WTC11 (cell line): Measurements from ENCODE around the gene PARP4. TPM values are rescaled to one million over a fixed set of nuclear protein-coding genes. Genes with fewer than 3 reads are reported as not detected.
"Not testable (repeated sequence)": the region's sequence is repeated elsewhere in the genome, so short reads cannot be mapped to it uniquely, and the experiment has no call there.

Experiments used
- ATAC-seq: fragments of 200-7000 bp; cut with Tn5 transposase; 2 replicates; pipeline ENCODE4 v1.10.0; 2021; ENCODE audit warnings: mild to moderate bottlenecking, moderate library complexity
- CTCF ChIA-PET: fragments of 300-600 bp; sonication (Branson Sonifier 250); formaldehyde crosslinking; loops from one replicate; lab custom pipeline; 2021; ENCODE audit warnings: antibody characterized with exemption; lab: Charles Lee
- POLR2A ChIA-PET: fragments of 350-600 bp; sonication (Branson Sonifier 250); formaldehyde crosslinking; loops from one replicate; lab custom pipeline; 2021; ENCODE audit warnings: antibody characterized with exemption; lab: Charles Lee
- DNase-seq: peaks from one replicate; pipeline ENCODE4 v3.0.0; 2021; ENCODE audit warnings: low spot score
- H3K27ac Mint-ChIP-seq: 2 replicates; pipeline ENCODE4 v1.8.0; 2021; ENCODE audit warnings: mixed read lengths
- H3K27me3 Mint-ChIP-seq: 2 replicates; pipeline ENCODE4 v1.8.0; 2021; ENCODE audit warnings: low read depth, mild to moderate bottlenecking, moderate library complexity, mixed read lengths
- H3K36me3 Mint-ChIP-seq: 2 replicates; pipeline ENCODE4 v1.8.0; 2021; ENCODE audit warnings: mixed read lengths
- H3K4me1 Mint-ChIP-seq: 2 replicates; pipeline ENCODE4 v1.8.0; 2022; ENCODE audit warnings: mixed read lengths
- H3K4me3 Mint-ChIP-seq: 2 replicates; pipeline ENCODE4 v1.8.0; 2021; ENCODE audit warnings: mild to moderate bottlenecking, moderate library complexity, mixed read lengths
- H3K9me3 Mint-ChIP-seq: 2 replicates; pipeline ENCODE4 v1.8.0; 2021; ENCODE audit warnings: mixed read lengths
- GTF2I ChIP-seq: fragments of 250-450 bp; sonication (Bioruptor Pico); conservative IDR thresholded peaks from 2 replicates; pipeline ENCODE4 v1.4.0; 2021; ENCODE audit warnings: mild to moderate bottlenecking
- total RNA-seq: library from RNA; stranded (reverse); gene quantifications from 3 replicates; pipeline ENCODE4 v1.2.3, GENCODE V29; 2021
- TF ChIP-seq, protein P1 (sequence below): sonication (generic); formaldehyde crosslinking; IDR thresholded peaks from 2 replicates; pipeline ENCODE4 v1.8.1; 2022; ENCODE audit warnings: mild to moderate bottlenecking, moderate library complexity, missing genetic modification reagents
- TF ChIP-seq, protein P2 (sequence below): sonication (generic); formaldehyde crosslinking; IDR thresholded peaks from 2 replicates; pipeline ENCODE4 v1.8.0; 2022; ENCODE audit warnings: mild to moderate bottlenecking, missing genetic modification reagents
- TF ChIP-seq, protein P3 (sequence below): sonication (generic); formaldehyde crosslinking; IDR thresholded peaks from 2 replicates; pipeline ENCODE4 v1.8.0; 2022; ENCODE audit warnings: missing genetic modification reagents

PARP4 gene
- total RNA-seq, 1 experiment from 2014 or later, result 30.7 TPM

DNA sequence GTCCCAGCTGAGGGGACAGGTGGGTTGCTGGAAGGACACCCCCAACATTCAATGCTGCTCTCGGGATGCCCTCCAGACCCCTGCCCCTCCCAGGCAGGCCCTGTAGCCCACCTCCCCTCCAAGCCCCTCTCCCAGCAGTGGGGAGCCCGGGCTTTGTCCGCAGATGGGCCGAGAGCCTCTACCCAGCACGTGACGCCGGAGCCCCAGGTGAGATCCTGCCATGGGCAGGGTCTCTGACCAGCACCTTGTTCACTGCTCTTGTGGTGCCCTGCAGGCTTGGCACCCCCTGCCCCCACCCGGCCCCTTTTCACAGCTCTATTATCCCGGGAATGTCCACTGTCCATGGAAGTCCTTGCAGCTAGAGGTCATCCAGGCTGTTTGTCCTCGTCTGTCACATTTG lies 126.7 kb downstream of the PARP4 start (continued):
- no peak for TF ChIP-seq GTF2I (CRISPR knock-in tag)
- TF ChIP-seq, protein P1, sequence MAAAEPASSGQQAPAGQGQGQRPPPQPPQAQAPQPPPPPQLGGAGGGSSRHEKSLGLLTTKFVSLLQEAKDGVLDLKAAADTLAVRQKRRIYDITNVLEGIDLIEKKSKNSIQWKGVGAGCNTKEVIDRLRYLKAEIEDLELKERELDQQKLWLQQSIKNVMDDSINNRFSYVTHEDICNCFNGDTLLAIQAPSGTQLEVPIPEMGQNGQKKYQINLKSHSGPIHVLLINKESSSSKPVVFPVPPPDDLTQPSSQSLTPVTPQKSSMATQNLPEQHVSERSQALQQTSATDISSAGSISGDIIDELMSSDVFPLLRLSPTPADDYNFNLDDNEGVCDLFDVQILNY (CRISPR knock-in tag), result no peak

DNA sequence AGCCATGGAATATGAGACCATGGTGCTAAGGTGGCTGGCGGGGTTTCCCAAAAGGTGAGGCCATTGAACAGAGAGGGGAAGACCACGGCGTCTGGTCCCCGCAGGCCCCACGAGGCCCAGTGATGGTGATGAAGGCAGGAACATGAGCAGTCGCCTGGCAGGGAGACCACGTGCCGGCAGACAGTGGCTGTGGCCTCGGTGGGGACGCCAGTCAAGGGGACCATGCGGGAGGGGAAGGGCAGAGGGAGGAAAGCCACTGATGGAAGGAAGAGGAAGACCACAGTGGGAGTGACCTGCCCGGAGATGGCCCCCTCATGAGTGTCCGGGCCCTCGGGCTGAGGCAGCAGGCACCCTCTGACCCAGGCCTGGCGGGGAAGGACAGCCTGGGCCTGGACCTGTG lies 127.6 kb downstream of the PARP4 start:
- H3K9me3 Mint-ChIP-seq, POLR2A ChIA-PET, ATAC-seq, H3K27me3 Mint-ChIP-seq, H3K4me1 Mint-ChIP-seq, DNase-seq, H3K4me3 Mint-ChIP-seq, H3K27ac Mint-ChIP-seq, CTCF ChIA-PET, H3K36me3 Mint-ChIP-seq: not testable (repeated sequence)

DNA sequence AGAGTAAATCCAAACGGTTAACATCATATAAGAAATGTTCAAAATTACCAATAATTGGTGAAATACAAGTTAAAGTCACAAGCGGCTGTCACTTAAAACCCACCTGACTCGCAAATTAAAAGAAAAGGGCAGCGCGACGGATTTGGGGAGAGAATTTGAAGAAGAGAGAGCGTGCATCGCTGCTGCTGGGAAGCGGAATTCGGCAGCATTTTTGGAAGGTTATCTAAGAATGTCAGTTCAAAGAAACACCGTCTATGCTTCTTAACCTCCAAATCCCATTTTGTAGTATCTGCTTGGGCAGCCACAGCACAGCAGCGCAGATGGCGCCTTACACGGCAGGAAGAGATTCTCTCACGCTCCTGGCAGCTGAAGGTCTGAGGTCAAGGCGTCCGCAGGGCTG lies 128.5 kb downstream of the PARP4 start:
- H3K27me3 Mint-ChIP-seq, H3K4me1 Mint-ChIP-seq, H3K4me3 Mint-ChIP-seq, DNase-seq, H3K27ac Mint-ChIP-seq, ATAC-seq, H3K36me3 Mint-ChIP-seq, POLR2A ChIA-PET, H3K9me3 Mint-ChIP-seq, CTCF ChIA-PET: not testable (repeated sequence)

DNA sequence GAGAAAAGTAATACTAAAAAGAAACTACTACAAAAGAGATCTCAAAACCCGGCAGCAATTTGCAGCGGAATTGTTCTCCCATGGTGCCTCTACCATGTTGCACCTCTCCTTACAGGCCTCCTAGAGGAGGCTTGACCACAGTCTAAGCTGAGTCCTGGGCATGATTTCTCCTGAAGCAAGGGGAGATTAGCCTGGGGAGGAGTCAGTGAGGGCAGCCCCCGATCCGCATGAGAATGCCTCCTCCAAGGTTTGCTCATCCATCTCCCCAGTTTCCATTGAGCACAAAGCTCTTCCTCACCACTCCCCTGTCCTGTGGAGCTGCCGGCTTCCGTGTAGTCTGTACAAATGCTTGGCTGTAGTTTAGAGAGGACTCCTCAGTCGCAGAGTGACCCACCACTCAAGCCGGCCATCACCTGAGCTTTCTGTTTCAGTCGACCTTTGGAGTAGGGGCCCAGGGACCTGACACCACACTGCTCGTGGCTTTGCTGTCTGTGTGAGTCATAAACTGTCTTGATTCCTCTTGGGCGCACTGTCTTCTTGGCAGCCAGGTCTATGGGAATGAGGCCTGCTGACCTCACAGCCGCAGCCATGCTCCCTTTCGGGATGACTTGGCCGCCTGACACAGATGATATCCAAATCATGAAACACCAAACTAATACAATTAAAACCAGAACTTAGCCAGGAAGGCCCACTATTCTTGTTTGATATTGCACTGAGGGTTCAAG lies 130.9 kb downstream of the PARP4 start:
- ATAC-seq (peak; percentile 93), DNase-seq (no peak)
- ChIA-PET POLR2A (no interaction called here), CTCF (interaction anchor here (0.9 kb wide), 1 partner anchor 22 kb away, joined by 3 read pairs; no protein-coding TSS in a partner anchor)
- Mint-ChIP-seq H3K4me1 (peaks cover 8% of the 10 kb centered on the region), H3K27me3 (no peaks in the 10 kb centered on the region), H3K36me3 (no peaks in the 10 kb centered on the region), H3K4me3 (no peak overlapping the region), H3K9me3 (no peaks in the 10 kb centered on the region), H3K27ac (no peak overlapping the region; the same call in 1 of the 2 replicates)
- TF ChIP-seq, protein P2, sequence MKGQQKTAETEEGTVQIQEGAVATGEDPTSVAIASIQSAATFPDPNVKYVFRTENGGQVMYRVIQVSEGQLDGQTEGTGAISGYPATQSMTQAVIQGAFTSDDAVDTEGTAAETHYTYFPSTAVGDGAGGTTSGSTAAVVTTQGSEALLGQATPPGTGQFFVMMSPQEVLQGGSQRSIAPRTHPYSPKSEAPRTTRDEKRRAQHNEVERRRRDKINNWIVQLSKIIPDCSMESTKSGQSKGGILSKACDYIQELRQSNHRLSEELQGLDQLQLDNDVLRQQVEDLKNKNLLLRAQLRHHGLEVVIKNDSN, result no peak
- TF ChIP-seq, protein P3, sequence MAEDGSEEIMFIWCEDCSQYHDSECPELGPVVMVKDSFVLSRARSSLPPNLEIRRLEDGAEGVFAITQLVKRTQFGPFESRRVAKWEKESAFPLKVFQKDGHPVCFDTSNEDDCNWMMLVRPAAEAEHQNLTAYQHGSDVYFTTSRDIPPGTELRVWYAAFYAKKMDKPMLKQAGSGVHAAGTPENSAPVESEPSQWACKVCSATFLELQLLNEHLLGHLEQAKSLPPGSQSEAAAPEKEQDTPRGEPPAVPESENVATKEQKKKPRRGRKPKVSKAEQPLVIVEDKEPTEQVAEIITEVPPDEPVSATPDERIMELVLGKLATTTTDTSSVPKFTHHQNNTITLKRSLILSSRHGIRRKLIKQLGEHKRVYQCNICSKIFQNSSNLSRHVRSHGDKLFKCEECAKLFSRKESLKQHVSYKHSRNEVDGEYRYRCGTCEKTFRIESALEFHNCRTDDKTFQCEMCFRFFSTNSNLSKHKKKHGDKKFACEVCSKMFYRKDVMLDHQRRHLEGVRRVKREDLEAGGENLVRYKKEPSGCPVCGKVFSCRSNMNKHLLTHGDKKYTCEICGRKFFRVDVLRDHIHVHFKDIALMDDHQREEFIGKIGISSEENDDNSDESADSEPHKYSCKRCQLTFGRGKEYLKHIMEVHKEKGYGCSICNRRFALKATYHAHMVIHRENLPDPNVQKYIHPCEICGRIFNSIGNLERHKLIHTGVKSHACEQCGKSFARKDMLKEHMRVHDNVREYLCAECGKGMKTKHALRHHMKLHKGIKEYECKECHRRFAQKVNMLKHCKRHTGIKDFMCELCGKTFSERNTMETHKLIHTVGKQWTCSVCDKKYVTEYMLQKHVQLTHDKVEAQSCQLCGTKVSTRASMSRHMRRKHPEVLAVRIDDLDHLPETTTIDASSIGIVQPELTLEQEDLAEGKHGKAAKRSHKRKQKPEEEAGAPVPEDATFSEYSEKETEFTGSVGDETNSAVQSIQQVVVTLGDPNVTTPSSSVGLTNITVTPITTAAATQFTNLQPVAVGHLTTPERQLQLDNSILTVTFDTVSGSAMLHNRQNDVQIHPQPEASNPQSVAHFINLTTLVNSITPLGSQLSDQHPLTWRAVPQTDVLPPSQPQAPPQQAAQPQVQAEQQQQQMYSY (CRISPR knock-in tag), result peak; percentile 80

DNA sequence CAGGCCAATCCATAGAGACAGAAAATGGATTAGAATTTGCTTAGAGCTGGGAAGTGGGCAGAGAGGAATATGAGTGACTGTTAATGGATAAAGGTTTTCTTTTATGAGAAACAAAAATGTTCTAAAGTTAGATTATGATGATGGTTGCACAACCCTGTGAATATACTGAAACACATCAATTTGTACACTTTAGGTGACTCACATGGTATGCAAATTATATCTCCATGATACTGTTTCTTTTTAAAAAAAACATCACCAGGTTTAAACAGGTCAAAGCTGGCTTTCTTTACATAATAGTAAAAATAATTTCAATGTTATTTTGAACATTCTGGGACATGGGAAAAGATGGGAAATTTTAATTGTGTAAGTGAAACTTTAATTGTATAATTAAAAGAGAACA lies 131.7 kb downstream of the PARP4 start:
- H3K36me3 Mint-ChIP-seq, ATAC-seq, DNase-seq, POLR2A ChIA-PET, H3K4me1 Mint-ChIP-seq, H3K27me3 Mint-ChIP-seq, H3K4me3 Mint-ChIP-seq, H3K27ac Mint-ChIP-seq, CTCF ChIA-PET, H3K9me3 Mint-ChIP-seq: not testable (repeated sequence)

DNA sequence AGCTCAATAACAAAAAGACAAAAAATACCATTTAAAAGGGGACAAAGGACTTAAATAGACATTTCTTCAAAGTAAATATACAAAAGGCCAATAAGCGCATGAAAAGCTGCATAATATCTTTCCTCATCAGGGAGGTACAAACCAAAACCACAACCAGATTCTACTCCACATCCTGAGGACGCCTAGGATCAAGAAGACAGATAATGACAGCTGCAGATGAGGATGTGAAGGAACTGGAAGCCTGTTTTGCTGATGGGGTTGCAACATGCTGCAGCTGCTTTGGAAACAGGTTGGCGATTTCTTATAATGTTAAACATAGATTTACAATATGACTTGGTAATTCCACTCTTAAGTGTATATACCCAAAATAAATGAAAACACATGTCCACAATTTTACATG lies 132.4 kb downstream of the PARP4 start:
- H3K4me3 Mint-ChIP-seq, POLR2A ChIA-PET, H3K27me3 Mint-ChIP-seq, DNase-seq, H3K36me3 Mint-ChIP-seq, H3K4me1 Mint-ChIP-seq, ATAC-seq, CTCF ChIA-PET, H3K9me3 Mint-ChIP-seq, H3K27ac Mint-ChIP-seq: not testable (repeated sequence)

DNA sequence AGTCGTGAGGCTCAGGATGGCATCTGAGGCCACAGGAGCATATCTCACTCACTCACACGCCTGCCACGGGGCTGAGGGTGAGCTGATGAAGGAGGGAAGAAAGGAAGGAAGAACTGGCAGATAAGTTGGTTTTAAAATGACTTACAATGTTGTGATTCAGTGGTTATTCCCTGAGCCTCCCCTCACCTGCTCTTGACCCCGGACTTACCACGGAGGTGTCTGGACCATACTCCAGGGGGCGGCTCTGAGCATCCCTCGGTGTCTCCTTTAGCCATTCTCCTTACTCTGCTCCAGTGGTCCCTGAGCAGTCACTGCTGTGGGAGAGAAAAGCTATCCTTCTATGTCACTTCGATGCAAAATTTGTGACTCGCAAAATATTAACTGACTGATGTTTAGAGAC lies 141.3 kb downstream of the PARP4 start:
- H3K27me3 Mint-ChIP-seq, H3K4me3 Mint-ChIP-seq, POLR2A ChIA-PET, H3K27ac Mint-ChIP-seq, CTCF ChIA-PET, H3K4me1 Mint-ChIP-seq: not testable (repeated sequence)
- DNase-seq (peak; percentile 37), ATAC-seq (peak; percentile 73)
- Mint-ChIP-seq H3K36me3 (peaks cover 18% of the 10 kb centered on the region), H3K9me3 (peaks cover 21% of the 10 kb centered on the region)

Other genes starting within 250 kb of the PARP4 start
- gene C1QTNF9, start 203.2 kb downstream of the PARP4 start, total RNA-seq, result not detected in 3 replicates
- gene ATP12A, start 167.6 kb upstream of the PARP4 start, total RNA-seq, result 1.4 to 2.7 TPM (median 2.2 TPM) in 3 replicates